HCT116 (cell line): ENCODE data around the gene POLR2H. TPM values are rescaled to one million over a fixed set of nuclear protein-coding genes. Genes with fewer than 3 reads are reported as not detected.

Experiments
- ATAC-seq: fragments of 200-7000 bp; cut with Tn5 transposase; 2 replicates; pipeline ENCODE4 v1.9.1; 2020; ENCODE audit warnings: mild to moderate bottlenecking, moderate library complexity
- BruUV-seq: library from RNA; stranded (reverse); fragments of 400-500 nt; replicated peaks from 2 replicates; lab custom pipeline; 2021; lab: Mats Ljungman, UMichigan
- CTCF ChIA-PET: fragments of 300-600 bp; sonication (Branson Sonifier 250); formaldehyde crosslinking; loops from one replicate; lab custom pipeline; 2021; ENCODE audit warnings: antibody characterized with exemption; lab: Charles Lee
- POLR2A ChIA-PET: fragments of 300-600, 350-600 bp; sonication (Branson Sonifier 250); formaldehyde crosslinking; loops from one replicate; lab custom pipeline; 2021; ENCODE audit warnings: antibody characterized with exemption; lab: Charles Lee
- RAD21 ChIA-PET, 2 experiments: fragments of 300-600 bp; sonication (Branson Sonifier 250); formaldehyde crosslinking; loops; one replicate each; lab custom pipeline; 2023; ENCODE audit warnings: low total read pairs in 2 of 2; ENCODE audit not compliant: uncharacterized antibody in 2 of 2, unreplicated experiment in 2 of 2, low non-redundant PET in 1 of 2; lab: Charles Lee
- DNase-seq: peaks from one replicate; pipeline ENCODE4 v3.0.0-alpha.2; 2010; ENCODE audit warnings: low read depth, low spot score
- H2AFZ ChIP-seq: fragments of 200-600 bp; shearing (Covaris generic), sonication (generic); 2 replicates; pipeline ENCODE4 v1.6.1; 2017; ENCODE audit warnings: low read depth, mixed run types, mixed read lengths, antibody characterized with exemption, low read length; ENCODE audit not compliant: poor library complexity, severe bottlenecking
- H3K27ac ChIP-seq: 2 replicates; pipeline ENCODE4 v1.5.1; 2012; ENCODE audit warnings: low read depth, low read length
- H3K27me3 ChIP-seq: fragments of 200-600 bp; sonication (generic); 2 replicates; pipeline ENCODE4 v1.6.1; 2016; ENCODE audit warnings: mixed run types, low read length, mixed read lengths; ENCODE audit not compliant: insufficient read depth
- H3K36me3 ChIP-seq, 2 experiments: fragments of 200-500 bp in 1 of 2; fragments of 200-600 bp in 1 of 2; sonication (Bioruptor generic) in 1 of 2; sonication (generic) in 1 of 2; 2 replicates each; pipeline versions ENCODE4 v1.5.1 to v1.6.1; 2014 to 2016; ENCODE audit warnings: low read length in 2 of 2, inconsistent platforms in 1 of 2, mixed read lengths in 1 of 2, mixed run types in 1 of 2; ENCODE audit not compliant: insufficient read depth in 2 of 2, control insufficient read depth in 1 of 2
- H3K4me1 ChIP-seq, 2 experiments: fragments of 200-600 bp in 1 of 2; sonication (generic) in 1 of 2; 2 replicates each; pipeline versions ENCODE4 v1.5.1 to v1.6.1; 2012 to 2017; ENCODE audit warnings: low read length in 2 of 2, inconsistent platforms in 1 of 2, mild to moderate bottlenecking in 1 of 2, mixed read lengths in 1 of 2, mixed run types in 1 of 2, moderate library complexity in 1 of 2; ENCODE audit not compliant: insufficient read depth in 2 of 2, control insufficient read depth in 1 of 2
- H3K4me2 ChIP-seq: fragments of 200-600 bp; sonication (generic); 2 replicates; pipeline ENCODE4 v1.6.1; 2017; ENCODE audit warnings: mixed run types, low read length, mixed read lengths
- H3K4me3 ChIP-seq, 2 experiments: fragments of 200-600 bp in 1 of 2; sonication (generic) in 1 of 2; replicated peaks in 1 of 2; 2 replicates each; pipeline ENCODE4 v1.5.1; 2011 to 2016; ENCODE audit warnings: low read length in 2 of 2, control low read depth in 1 of 2, low read depth in 1 of 2, mild to moderate bottlenecking in 1 of 2, mixed read lengths in 1 of 2, mixed run types in 1 of 2
- H3K79me2 ChIP-seq: fragments of 200-600 bp; sonication (generic); 2 replicates; pipeline ENCODE4 v1.6.1; 2017; ENCODE audit warnings: mild to moderate bottlenecking, mixed run types, low read length, moderate library complexity, mixed read lengths; ENCODE audit not compliant: insufficient read depth
- H3K9ac ChIP-seq: fragments of 200-600 bp; sonication (generic); 2 replicates; pipeline ENCODE4 v1.6.1; 2016; ENCODE audit warnings: low read length, mixed read lengths
- H3K9me2 ChIP-seq: fragments of 200-600 bp; sonication (generic), shearing (Covaris generic); 2 replicates; pipeline ENCODE4 v1.6.1; 2017; ENCODE audit warnings: mixed run types, mild to moderate bottlenecking, moderate library complexity; ENCODE audit not compliant: insufficient read depth
- H3K9me3 ChIP-seq, 2 experiments: fragments of 200-500 bp in 1 of 2; fragments of 200-600 bp in 1 of 2; sonication (Bioruptor generic) in 1 of 2; sonication (generic) in 1 of 2; 2 replicates each; pipeline ENCODE4 v1.6.1; 2014 to 2017; ENCODE audit warnings: low read length in 2 of 2, mixed read lengths in 2 of 2, inconsistent platforms in 1 of 2, low read depth in 1 of 2, mild to moderate bottlenecking in 1 of 2, mixed run types in 1 of 2, moderate library complexity in 1 of 2; ENCODE audit not compliant: control insufficient read depth in 1 of 2, insufficient read depth in 1 of 2
- H4K20me1 ChIP-seq: fragments of 200-600 bp; sonication (generic), shearing (Covaris generic); 2 replicates; pipeline ENCODE4 v1.6.1; 2017; ENCODE audit warnings: mixed run types, mild to moderate bottlenecking, moderate library complexity; ENCODE audit not compliant: insufficient read depth
- ATF3 ChIP-seq: IDR thresholded peaks from 2 replicates; pipeline ENCODE4 v1.6.1; 2012
- CTCF ChIP-seq, 3 experiments: fragments of 200-600 bp in 1 of 3; sonication (generic) in 1 of 3; IDR thresholded peaks in 2 of 3; conservative IDR thresholded peaks in 1 of 3; 2 replicates each; pipeline ENCODE4 v1.5.1; 2012 to 2017; ENCODE audit warnings: low read depth in 2 of 3, low read length in 2 of 3, antibody characterized with exemption in 1 of 3, borderline replicate concordance in 1 of 3, control low read depth in 1 of 3, mild to moderate bottlenecking in 1 of 3, mixed read lengths in 1 of 3, mixed run types in 1 of 3, moderate library complexity in 1 of 3; ENCODE audit not compliant: insufficient read depth in 1 of 3
- EGR1 ChIP-seq: IDR thresholded peaks from 2 replicates; pipeline ENCODE4 v1.6.1; 2012; ENCODE audit warnings: low read depth
- ELF1 ChIP-seq: IDR thresholded peaks from 2 replicates; pipeline ENCODE4 v1.6.1; 2012; ENCODE audit warnings: low read depth, borderline replicate concordance
- EZH2 ChIP-seq: fragments of 200-600 bp; sonication (generic); IDR thresholded peaks from 2 replicates; pipeline ENCODE4 v1.6.1; 2017; ENCODE audit warnings: antibody characterized with exemption, mixed run types
- FOSL1 ChIP-seq: IDR thresholded peaks from 2 replicates; pipeline ENCODE4 v1.6.1; 2012; ENCODE audit warnings: low read depth
- JUND ChIP-seq: IDR thresholded peaks from 2 replicates; pipeline ENCODE4 v1.6.1; 2012
- MAX ChIP-seq: IDR thresholded peaks from 2 replicates; pipeline ENCODE4 v1.6.1; 2012
- POLR2A ChIP-seq: IDR thresholded peaks from 2 replicates; pipeline ENCODE4 v1.7.0; 2011; ENCODE audit warnings: borderline replicate concordance; ENCODE audit not compliant: insufficient read depth, insufficient read length; ENCODE audit errors: extremely low read depth
- RAD21 ChIP-seq: IDR thresholded peaks from 2 replicates; pipeline ENCODE4 v1.6.1; 2012; ENCODE audit warnings: low read depth, mild to moderate bottlenecking
- SIN3A ChIP-seq: IDR thresholded peaks from 2 replicates; pipeline ENCODE4 v1.6.1; 2012; ENCODE audit warnings: low read depth
- SP1 ChIP-seq: IDR thresholded peaks from 2 replicates; pipeline ENCODE4 v1.6.1; 2012; ENCODE audit warnings: low read depth
- SRF ChIP-seq: IDR thresholded peaks from 2 replicates; pipeline ENCODE4 v1.6.1; 2012; ENCODE audit warnings: low read depth
- TCF7L2 ChIP-seq: IDR thresholded peaks from 2 replicates; pipeline ENCODE4 v1.7.0; 2011; ENCODE audit warnings: borderline replicate concordance, inconsistent platforms; ENCODE audit not compliant: insufficient read depth, insufficient read length; ENCODE audit errors: extremely low read depth
- YY1 ChIP-seq: IDR thresholded peaks from 2 replicates; pipeline ENCODE4 v1.6.1; 2011; ENCODE audit warnings: low read length, low read depth, moderate library complexity, mild to moderate bottlenecking; ENCODE audit not compliant: insufficient replicate concordance; ENCODE audit errors: extremely low read depth
- ZBTB33 ChIP-seq: IDR thresholded peaks from 2 replicates; pipeline ENCODE4 v1.6.1; 2011; ENCODE audit warnings: mild to moderate bottlenecking, low read length, moderate library complexity; ENCODE audit not compliant: insufficient replicate concordance; ENCODE audit errors: extremely low read depth
- ZNF274 ChIP-seq: fragments of 200-500 bp; sonication (Bioruptor generic); IDR thresholded peaks from 2 replicates; pipeline ENCODE4 v1.6.1; 2014; ENCODE audit warnings: mild to moderate bottlenecking, low read depth, low read length, inconsistent platforms
- intact Hi-C: fragments of 100-400 bp; cut with micrococcal nuclease; formaldehyde crosslinking; loops from 2 replicates; pipeline ENCODE4 v1.10.0; 2022
- total RNA-seq: library from RNA; stranded (reverse); gene quantifications from one replicate; pipeline ENCODE4 v1.2.1, GENCODE V29; 2021; ENCODE audit not compliant: unreplicated experiment

The POLR2H gene
- total RNA-seq, 1 experiment from 2014 or later = 156 TPM

GRCh38 chr3:184380627-184381260 is 19.2 kb downstream of the POLR2H start:
- Histone ChIP-seq H3K9ac (peak overlapping the region; percentile 40; the same call in 1 of the 2 replicates), H3K4me3 (peak overlapping the region; percentile 36 to 58), H3K79me2 (no peaks in the 10 kb centered on the region), H3K27me3 (no peaks in the 10 kb centered on the region), H3K9me3 (no peaks in the 10 kb centered on the region), H2AFZ (peak overlapping the region; percentile 74), H3K4me1 (peaks cover 4 to 20% of the 10 kb centered on the region in 2 experiments; a peak in 2 of 4 replicates), H4K20me1 (no peaks in the 10 kb centered on the region), H3K4me2 (peak overlapping the region; percentile 87), H3K36me3 (no peaks in the 10 kb centered on the region), H3K27ac (peak overlapping the region; percentile 18; the same call in 1 of the 2 replicates), H3K9me2 (no peaks in the 10 kb centered on the region)
- no peak for TF ChIP-seq ZBTB33
- TF ChIP-seq EZH2 = no peak
- TF ChIP-seq TCF7L2 = no peak
- TF ChIP-seq ATF3 = no peak
- no peak for TF ChIP-seq FOSL1
- no peak for TF ChIP-seq EGR1
- TF ChIP-seq POLR2A = no peak
- TF ChIP-seq SP1 = no peak
- TF ChIP-seq SIN3A = no peak
- no peak for TF ChIP-seq SRF
- TF ChIP-seq JUND = no peak
- no peak for TF ChIP-seq ZNF274
- TF ChIP-seq MAX = no peak
- no peak for TF ChIP-seq YY1
- TF ChIP-seq RAD21 = no peak
- no peak for TF ChIP-seq ELF1
- TF ChIP-seq CTCF (IDR thresholded peaks at IDR 0.05 in 2 of 3, conservative IDR thresholded peaks at IDR 0.05 in 1 of 3; ENCODE audit: borderline replicate concordance in 1 of 3, insufficient read depth in 1 of 3, low read depth in 2 of 3, low read length in 2 of 3) = no peak
- intact Hi-C loops = no loop called here
- RAD21 ChIA-PET = no interaction called here
- ATAC-seq (peak; percentile 65), DNase-seq (no peak)
- no TSS peak for BruUV-seq
- CTCF ChIA-PET = interaction anchor here (1.0 kb wide), 1 partner anchor 9 kb away, joined by 3 read pairs; no protein-coding TSS in a partner anchor
- POLR2A ChIA-PET = no interaction called here
